ENCODE results near the gene PARL. TPM values are rescaled to one million over a fixed set of nuclear protein-coding genes. Genes with fewer than 3 reads are reported as not detected.

Gene PARL
- total and polyA plus RNA-seq, 12 donors, result 45.8 to 113 (median 60.7) TPM

- peaks cover 0 to 49% (median 0%) of the 10 kb centered on the region in 7 donors for H3K27me3 ChIP-seq
- DNase-seq, result no peak
- TF ChIP-seq CTCF (IDR thresholded peaks at IDR 0.05), result peak; percentile 53 to 88 (median 78)
- peaks cover 0 to 4% (median 0%) of the 10 kb centered on the region in 9 donors for H3K4me1 ChIP-seq
- H3K9me3 ChIP-seq, result no peaks in the 10 kb centered on the region
- H3K36me3 ChIP-seq, result no peaks in the 10 kb centered on the region
- 20 to 21% methylated on average over 5 of the region's 5 CpGs for WGBS, 2 donors
- H3K27ac ChIP-seq, result no peak overlapping the region
- peak in 7 of 8 donors; percentile 43 to 71 (median 58) for ATAC-seq
- no peak overlapping the region for H3K4me3 ChIP-seq
- intact Hi-C loops (cut with DNase I), result loop anchor here (2.0 to 10.0 kb wide), 13 partner anchors 110 to 650 kb away; partner anchors contain the start of genes ALG3 (in 9 of the 10), EEF1AKMT4 (in 9 of the 10), ABCC5 (in 6 of the 10) and PSMD2 (in 2 of the 10)
Observed at GRCh38 chr3:183895296-183895695, 10.6 kb upstream of the PARL start.

DNA sequence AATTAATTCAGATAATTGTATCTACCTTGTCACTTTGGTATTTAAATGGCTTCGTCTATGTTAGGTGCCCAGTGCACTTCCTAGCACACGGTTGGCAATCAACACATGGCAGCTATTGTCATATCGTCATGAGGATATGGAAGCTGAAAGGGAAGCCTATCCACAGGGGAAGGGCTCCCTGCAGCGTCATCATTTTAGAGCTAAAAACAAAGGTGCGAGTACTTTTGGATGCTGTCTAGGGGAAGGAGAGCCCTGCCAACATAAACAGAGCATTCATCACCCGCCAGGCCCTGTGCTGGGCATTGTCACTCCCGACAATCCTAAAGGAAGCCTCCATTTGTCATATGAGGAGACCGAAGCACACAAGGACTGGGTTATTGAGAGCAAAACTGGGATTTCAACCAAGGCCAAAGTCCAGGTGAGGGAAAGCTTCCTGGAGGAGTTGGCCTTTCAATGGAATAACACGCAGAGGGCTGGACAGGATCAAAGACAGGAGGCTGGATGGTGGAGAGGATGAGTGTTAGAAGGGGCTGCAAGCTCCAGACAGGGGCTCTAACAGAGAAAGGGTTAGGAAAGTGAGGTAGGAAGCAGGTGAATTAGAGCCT is 8.0 kb upstream of the PARL start:
- DNase-seq (no peak), ATAC-seq (no peak)
- no peak overlapping the region for H3K4me3 ChIP-seq
- H3K9me3 ChIP-seq, result no peaks in the 10 kb centered on the region
- H3K27ac ChIP-seq, result no peak overlapping the region
- intact Hi-C loops (cut with DNase I), result loop anchor here in 9 of 10 donors (10.0 kb wide), 7 partner anchors 112 to 652 kb away; partner anchors contain the start of genes ALG3 (in 9 of the 9), EEF1AKMT4 (in 9 of the 9), ABCC5 (in 1 of the 9) and EIF2B5 (in 1 of the 9)
- WGBS, 2 donors, result 53 to 61% methylated on average over 9 of the region's 9 CpGs
- H3K36me3 ChIP-seq, result no peaks in the 10 kb centered on the region
- no peak for TF ChIP-seq CTCF (IDR thresholded peaks at IDR 0.05)
- H3K27me3 ChIP-seq, result peaks cover 0 to 37% (median 0%) of the 10 kb centered on the region in 7 donors
- peaks cover 0 to 4% (median 0%) of the 10 kb centered on the region in 9 donors for H3K4me1 ChIP-seq

- no peak for TF ChIP-seq CTCF (IDR thresholded peaks at IDR 0.05)
- 93 to 95% methylated on average over 10 of the region's 10 CpGs for WGBS, 2 donors
- H3K27ac ChIP-seq, result no peak overlapping the region
- no peaks in the 10 kb centered on the region for H3K9me3 ChIP-seq
- no peaks in the 10 kb centered on the region for H3K27me3 ChIP-seq
- intact Hi-C loops (cut with DNase I), result loop anchor here in 3 of 10 donors (2.0 to 10.0 kb wide), 3 partner anchors 249 to 421 kb away; partner anchors contain the start of gene EIF2B5 (in 2 of the 3)
- ATAC-seq, result no peak
- no peak for DNase-seq
- peaks cover 0 to 30% (median 25%) of the 10 kb centered on the region in 9 donors for H3K4me1 ChIP-seq
- peak overlapping the region in 2 of 10 donors; percentile 90 to 95 for H3K4me3 ChIP-seq
- peaks cover 0 to 8% (median 0%) of the 10 kb centered on the region in 9 donors for H3K36me3 ChIP-seq
Observed at GRCh38 chr3:183885766-183886165, 1.1 kb upstream of the PARL start.

- WGBS, 2 donors, result 1 to 3% methylated on average over 9 of the region's 9 CpGs
- Histone ChIP-seq H3K4me3 (peak overlapping the region; percentile 79 to 99 (median 90)), H3K4me1 (peaks cover 0 to 47% (median 25%) of the 10 kb centered on the region in 9 donors), H3K9me3 (no peaks in the 10 kb centered on the region), H3K36me3 (peaks cover 0 to 11% (median 0%) of the 10 kb centered on the region in 9 donors), H3K27me3 (no peaks in the 10 kb centered on the region), H3K27ac (peak overlapping the region in 9 of 10 donors; percentile 75 to 95 (median 84))
- TF ChIP-seq CTCF (IDR thresholded peaks at IDR 0.05), result no peak
- DNase-seq (no peak), ATAC-seq (no peak)
- intact Hi-C loops (cut with DNase I), result loop anchor here in 3 of 10 donors (2.0 to 10.0 kb wide), 3 partner anchors 251 to 419 kb away; partner anchors contain the start of gene EIF2B5 (in 2 of the 3)
Observed at GRCh38 chr3:183884097-183884426, 618 bp downstream of the PARL start.
